A549 (cell line): ENCODE measurements around the gene CETP. TPM values are rescaled to one million over a fixed set of nuclear protein-coding genes. Genes with fewer than 3 reads are reported as not detected.

Experiments used
- ATAC-seq, 2 experiments: fragments of 200-7000 bp in 1 of 2; fragments of >200 bp in 1 of 2; cut with Nextera tagmentation in 1 of 2; cut with Tn5 transposase in 1 of 2; 3 replicates each; pipeline versions ENCODE4 v1.8.0 to v1.9.1; 2018 to 2020; ENCODE audit warnings: mild to moderate bottlenecking in 1 of 2, moderate library complexity in 1 of 2
- CTCF ChIA-PET: fragments of 300-600 bp; sonication (Branson Sonifier 250); formaldehyde crosslinking; extraction: SDS; loops from one replicate; lab custom pipeline; 2021; ENCODE audit warnings: antibody characterized with exemption, inconsistent platforms; lab: Yijun Ruan, JAX
- POLR2A ChIA-PET: fragments of 350-600 bp; formaldehyde crosslinking; extraction: SDS; loops from one replicate; lab custom pipeline; 2021; ENCODE audit warnings: antibody characterized with exemption, inconsistent platforms; lab: Yijun Ruan, JAX
- DNase-seq, 2 experiments: peaks; one replicate each; pipeline versions ENCODE4 v3.0.0 to v3.0.0-alpha.2; 2011 to 2016; ENCODE audit warnings: low read depth in 1 of 2, low spot score in 1 of 2
- FAIRE-seq: peaks from 2 replicates; lab custom pipeline; 2011; peaks lifted over from hg19 to GRCh38; lab: Jason Lieb, UNC
- H3K27ac ChIP-seq, 2 experiments: fragments of >200 bp; sonication (Bioruptor Twin); formaldehyde crosslinking; 3 replicates each; pipeline ENCODE4 v1.5.1; 2016 to 2017
- H3K4me1 ChIP-seq: fragments of >200 bp; sonication (Bioruptor Twin); formaldehyde crosslinking; 3 replicates; pipeline ENCODE4 v1.6.1; 2016
- H3K4me2 ChIP-seq: fragments of >200 bp; sonication (Bioruptor Twin); formaldehyde crosslinking; 3 replicates; pipeline ENCODE4 v1.6.1; 2016
- H3K4me3 ChIP-seq: fragments of >200 bp; sonication (Bioruptor Twin); formaldehyde crosslinking; 3 replicates; pipeline ENCODE4 v1.5.1; 2016
- H3K9me3 ChIP-seq: fragments of >200 bp; sonication (Bioruptor Twin); formaldehyde crosslinking; 3 replicates; pipeline ENCODE4 v1.6.1; 2016
- CEBPB ChIP-seq, 2 experiments: fragments of >200 bp in 1 of 2; sonication (Bioruptor Twin) in 1 of 2; formaldehyde crosslinking in 1 of 2; IDR thresholded peaks; 2 replicates each; pipeline ENCODE4 v1.6.1; 2012 to 2016
- CTCF ChIP-seq: fragments of >200 bp; sonication (Bioruptor Twin); formaldehyde crosslinking; IDR thresholded peaks from 3 replicates; pipeline ENCODE4 v1.5.1; 2016
- EHF ChIP-seq: fragments of 250-450 bp; sonication (Bioruptor Pico); IDR thresholded peaks from 2 replicates; pipeline ENCODE4 v1.5.0; 2020; ENCODE audit warnings: mild to moderate bottlenecking
- EHMT2 ChIP-seq: fragments of 200-600 bp; sonication (generic); IDR thresholded peaks from 2 replicates; pipeline ENCODE4 v1.6.1; 2016; ENCODE audit warnings: antibody characterized with exemption, low read depth, mild to moderate bottlenecking, moderate library complexity
- HDAC2 ChIP-seq: fragments of 200-600 bp; sonication (generic); IDR thresholded peaks from 2 replicates; pipeline ENCODE4 v1.6.1; 2016
- HOXB5 ChIP-seq: fragments of 250-450 bp; sonication (Bioruptor Pico); IDR thresholded peaks from 2 replicates; pipeline ENCODE4 v1.5.0; 2020; ENCODE audit warnings: mild to moderate bottlenecking, moderate library complexity
- JUNB ChIP-seq: fragments of >200 bp; sonication (Bioruptor Twin); formaldehyde crosslinking; IDR thresholded peaks from 2 replicates; pipeline ENCODE4 v1.6.1; 2016
- PHF8 ChIP-seq: fragments of 200-600 bp; sonication (generic); IDR thresholded peaks from 2 replicates; pipeline ENCODE4 v1.6.1; 2016; ENCODE audit warnings: low read depth, mild to moderate bottlenecking, antibody characterized with exemption, moderate library complexity, borderline replicate concordance
- POLR2AphosphoS2 ChIP-seq: conservative IDR thresholded peaks from 2 replicates; pipeline ENCODE4 v1.6.1; 2012; ENCODE audit warnings: low read length, improper control_type of control experiment, inconsistent platforms
- RFX5 ChIP-seq: fragments of 450-650 bp; IDR thresholded peaks from 2 replicates; pipeline ENCODE4 v1.7.1; 2014; ENCODE audit warnings: antibody characterized with exemption, mild to moderate bottlenecking, moderate library complexity
- SREBF2 ChIP-seq: fragments of 450-650 bp; IDR thresholded peaks from 2 replicates; pipeline ENCODE4 v1.6.1; 2014; ENCODE audit warnings: mild to moderate bottlenecking, moderate library complexity
- TFCP2L1 ChIP-seq: fragments of 250-450 bp; sonication (Bioruptor Pico); IDR thresholded peaks from 2 replicates; pipeline ENCODE4 v1.5.0; 2021; ENCODE audit warnings: mild to moderate bottlenecking
- WGBS: methylation state at CpG from one replicate; pipeline ENCODE4 v1.1.6; 2017; ENCODE audit errors: missing lambda C conversion rate; 5-methylcytosine and 5-hydroxymethylcytosine counted together
- polyA plus RNA-seq, 4 experiments: library from polyadenylated mRNA; depleted of rRNA in 3 of 4; stranded (reverse); fragments of >200 nt; fragmentation: RNase III in 1 of 4; extraction: RNeasy Plus Mini Kit Qiagen cat#74134 plus additional on column Dnase treatment in 1 of 4; gene quantifications; 2 replicates in 3 of 4; 3 replicates in 1 of 4; pipeline ENCODE4 v1.2.3, GENCODE V29; 2011 to 2017
- TF ChIP-seq, protein P1 (sequence below): fragments of >200 bp; sonication (Bioruptor Twin); formaldehyde crosslinking; IDR thresholded peaks from 2 replicates; pipeline ENCODE4 v1.6.1; 2016
- TF ChIP-seq, protein P2 (sequence below): fragments of 200-600 bp; sonication (generic); IDR thresholded peaks from 2 replicates; pipeline ENCODE4 v1.6.1; 2016; ENCODE audit warnings: antibody characterized with exemption, mild to moderate bottlenecking, moderate library complexity
- TF ChIP-seq, protein P3 (sequence below): fragments of >200 bp; sonication (Bioruptor Twin); formaldehyde crosslinking; IDR thresholded peaks from 3 replicates; pipeline ENCODE4 v1.6.1; 2016

CETP gene
- polyA plus RNA-seq, 2 of the 4 experiments (the other 2 are of a cell fraction) = not detected

- H3K27ac ChIP-seq = no peak overlapping the region
- ATAC-seq (no peak), FAIRE-seq (no peak), DNase-seq (no peak)
- 81% methylated on average over 5 of the region's 5 CpGs for WGBS
- ChIA-PET POLR2A (no interaction called here), CTCF (no interaction called here)
- TF ChIP-seq, protein P1, sequence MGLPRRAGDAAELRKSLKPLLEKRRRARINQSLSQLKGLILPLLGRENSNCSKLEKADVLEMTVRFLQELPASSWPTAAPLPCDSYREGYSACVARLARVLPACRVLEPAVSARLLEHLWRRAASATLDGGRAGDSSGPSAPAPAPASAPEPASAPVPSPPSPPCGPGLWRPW = no peak
- TF ChIP-seq RFX5 = no peak
- TF ChIP-seq TFCP2L1 (CRISPR knock-in tag) = no peak
- TF ChIP-seq SREBF2 = no peak
- TF ChIP-seq, protein P2, sequence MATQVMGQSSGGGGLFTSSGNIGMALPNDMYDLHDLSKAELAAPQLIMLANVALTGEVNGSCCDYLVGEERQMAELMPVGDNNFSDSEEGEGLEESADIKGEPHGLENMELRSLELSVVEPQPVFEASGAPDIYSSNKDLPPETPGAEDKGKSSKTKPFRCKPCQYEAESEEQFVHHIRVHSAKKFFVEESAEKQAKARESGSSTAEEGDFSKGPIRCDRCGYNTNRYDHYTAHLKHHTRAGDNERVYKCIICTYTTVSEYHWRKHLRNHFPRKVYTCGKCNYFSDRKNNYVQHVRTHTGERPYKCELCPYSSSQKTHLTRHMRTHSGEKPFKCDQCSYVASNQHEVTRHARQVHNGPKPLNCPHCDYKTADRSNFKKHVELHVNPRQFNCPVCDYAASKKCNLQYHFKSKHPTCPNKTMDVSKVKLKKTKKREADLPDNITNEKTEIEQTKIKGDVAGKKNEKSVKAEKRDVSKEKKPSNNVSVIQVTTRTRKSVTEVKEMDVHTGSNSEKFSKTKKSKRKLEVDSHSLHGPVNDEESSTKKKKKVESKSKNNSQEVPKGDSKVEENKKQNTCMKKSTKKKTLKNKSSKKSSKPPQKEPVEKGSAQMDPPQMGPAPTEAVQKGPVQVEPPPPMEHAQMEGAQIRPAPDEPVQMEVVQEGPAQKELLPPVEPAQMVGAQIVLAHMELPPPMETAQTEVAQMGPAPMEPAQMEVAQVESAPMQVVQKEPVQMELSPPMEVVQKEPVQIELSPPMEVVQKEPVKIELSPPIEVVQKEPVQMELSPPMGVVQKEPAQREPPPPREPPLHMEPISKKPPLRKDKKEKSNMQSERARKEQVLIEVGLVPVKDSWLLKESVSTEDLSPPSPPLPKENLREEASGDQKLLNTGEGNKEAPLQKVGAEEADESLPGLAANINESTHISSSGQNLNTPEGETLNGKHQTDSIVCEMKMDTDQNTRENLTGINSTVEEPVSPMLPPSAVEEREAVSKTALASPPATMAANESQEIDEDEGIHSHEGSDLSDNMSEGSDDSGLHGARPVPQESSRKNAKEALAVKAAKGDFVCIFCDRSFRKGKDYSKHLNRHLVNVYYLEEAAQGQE = no peak
- TF ChIP-seq CEBPB (IDR thresholded peaks at IDR 0.05) = no peak
- no peak for TF ChIP-seq CTCF
- TF ChIP-seq EHF (CRISPR knock-in tag) = no peak
- TF ChIP-seq, protein P3, sequence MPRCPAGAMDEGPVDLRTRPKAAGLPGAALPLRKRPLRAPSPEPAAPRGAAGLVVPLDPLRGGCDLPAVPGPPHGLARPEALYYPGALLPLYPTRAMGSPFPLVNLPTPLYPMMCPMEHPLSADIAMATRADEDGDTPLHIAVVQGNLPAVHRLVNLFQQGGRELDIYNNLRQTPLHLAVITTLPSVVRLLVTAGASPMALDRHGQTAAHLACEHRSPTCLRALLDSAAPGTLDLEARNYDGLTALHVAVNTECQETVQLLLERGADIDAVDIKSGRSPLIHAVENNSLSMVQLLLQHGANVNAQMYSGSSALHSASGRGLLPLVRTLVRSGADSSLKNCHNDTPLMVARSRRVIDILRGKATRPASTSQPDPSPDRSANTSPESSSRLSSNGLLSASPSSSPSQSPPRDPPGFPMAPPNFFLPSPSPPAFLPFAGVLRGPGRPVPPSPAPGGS = no peak
- H3K4me2 ChIP-seq = no peak overlapping the region
- no peak overlapping the region for H3K4me3 ChIP-seq
- H3K4me1 ChIP-seq = no peaks in the 10 kb centered on the region
- H3K9me3 ChIP-seq = no peaks in the 10 kb centered on the region
Measured at GRCh38 chr16:57007050-57007449, 45.3 kb downstream of the CETP start.

DNA sequence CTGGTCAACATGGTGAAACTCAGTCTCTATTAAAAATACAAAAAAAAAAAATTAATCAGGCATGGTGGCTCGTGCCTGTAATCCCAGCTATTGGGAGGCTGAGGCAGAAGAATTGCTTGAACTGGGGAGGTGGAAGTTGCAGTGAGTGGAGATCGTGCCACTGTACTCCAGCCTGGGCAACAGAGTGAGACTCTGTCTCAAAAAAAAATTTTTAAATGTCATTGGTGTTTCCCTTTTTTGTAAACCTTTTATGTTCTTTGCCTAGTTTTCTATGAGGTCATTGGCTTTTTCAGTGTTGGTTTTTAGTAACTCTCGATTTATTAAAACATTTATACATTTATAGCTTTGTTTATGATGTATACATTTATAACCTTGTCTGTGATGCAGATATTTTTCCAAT is 45.8 kb downstream of the CETP start:
- POLR2A ChIA-PET = no interaction called here
- 71% methylated on average over 3 of the region's 3 CpGs for WGBS
- Histone ChIP-seq H3K4me3 (no peak overlapping the region), H3K27ac (no peak overlapping the region), H3K4me1 (no peaks in the 10 kb centered on the region), H3K9me3 (no peaks in the 10 kb centered on the region), H3K4me2 (no peak overlapping the region)
- FAIRE-seq (no peak), ATAC-seq (no peak), DNase-seq (no peak)
- TF ChIP-seq JUNB = no peak
- no peak for TF ChIP-seq HDAC2
- TF ChIP-seq POLR2AphosphoS2 = no peak
- no peak for TF ChIP-seq EHMT2
- TF ChIP-seq HOXB5 = no peak
- TF ChIP-seq CTCF = no peak
- CTCF ChIA-PET = no interaction called here

DNA sequence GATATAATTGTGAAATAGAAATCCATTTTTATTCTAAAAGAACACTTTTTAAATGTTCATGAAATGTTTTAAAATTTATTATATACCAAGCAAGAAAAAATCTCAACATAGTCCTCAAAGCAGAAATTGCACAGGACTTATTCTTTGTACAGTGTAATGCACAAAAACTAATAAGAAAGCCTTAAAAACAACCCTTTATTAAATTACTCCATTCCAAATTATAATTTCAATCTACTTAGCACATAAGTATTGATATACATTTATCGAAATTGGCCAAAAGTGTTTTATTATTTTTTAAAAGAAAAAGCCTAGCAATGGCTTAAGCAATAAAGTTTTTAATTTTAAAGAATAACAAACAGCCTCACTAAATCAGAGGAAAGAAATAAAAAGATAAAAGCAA is 46.7 kb downstream of the CETP start:
- no peak overlapping the region for H3K4me2 ChIP-seq
- no peak overlapping the region for H3K27ac ChIP-seq
- H3K4me3 ChIP-seq = no peak overlapping the region
- FAIRE-seq (no peak), ATAC-seq (no peak), DNase-seq (no peak)
- no peaks in the 10 kb centered on the region for H3K4me1 ChIP-seq
- TF ChIP-seq PHF8 = no peak
- no peak for TF ChIP-seq HDAC2
- 71% methylated on average over 1 of the region's 1 CpG for WGBS
- ChIA-PET POLR2A (no interaction called here), CTCF (no interaction called here)
- no peaks in the 10 kb centered on the region for H3K9me3 ChIP-seq
